HL-60 (cell line): ENCODE results near the gene YBEY.

Experiments
- POLR2AphosphoS5 ChIP-seq: IDR thresholded peaks from 2 replicates; pipeline ENCODE4 v1.6.1; 2012; ENCODE audit warnings: low read depth
- TF ChIP-seq, protein P1 (sequence below): IDR thresholded peaks from one replicate; pipeline ENCODE4 v1.5.1; 2011; ENCODE audit warnings: low read length, control low read depth, inconsistent platforms; ENCODE audit not compliant: insufficient read depth
- TF ChIP-seq, protein P2 (sequence below): IDR thresholded peaks from 2 replicates; pipeline ENCODE4 v1.6.1; 2012; ENCODE audit warnings: low read depth; ENCODE audit not compliant: insufficient replicate concordance

DNA sequence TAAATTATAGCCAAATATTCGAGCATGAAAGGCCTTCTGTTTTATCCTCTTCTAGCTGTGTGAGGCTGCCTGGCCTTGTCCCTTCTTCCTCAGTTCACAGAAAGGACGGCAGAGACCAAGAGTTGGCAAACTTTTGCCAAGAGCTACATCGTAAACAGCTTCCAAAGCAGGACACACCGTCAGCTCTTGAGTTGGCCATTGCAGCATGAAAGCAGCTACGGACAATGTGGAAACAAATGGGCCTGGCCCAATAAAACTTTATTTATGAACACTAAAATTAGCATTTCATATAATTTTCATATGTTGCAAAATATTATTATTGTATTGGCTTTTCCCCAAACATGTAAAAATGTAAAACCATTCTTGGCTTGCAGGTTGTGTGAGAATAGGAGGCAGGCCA is 26.8 kb downstream of the YBEY start:
- TF ChIP-seq, protein P1, sequence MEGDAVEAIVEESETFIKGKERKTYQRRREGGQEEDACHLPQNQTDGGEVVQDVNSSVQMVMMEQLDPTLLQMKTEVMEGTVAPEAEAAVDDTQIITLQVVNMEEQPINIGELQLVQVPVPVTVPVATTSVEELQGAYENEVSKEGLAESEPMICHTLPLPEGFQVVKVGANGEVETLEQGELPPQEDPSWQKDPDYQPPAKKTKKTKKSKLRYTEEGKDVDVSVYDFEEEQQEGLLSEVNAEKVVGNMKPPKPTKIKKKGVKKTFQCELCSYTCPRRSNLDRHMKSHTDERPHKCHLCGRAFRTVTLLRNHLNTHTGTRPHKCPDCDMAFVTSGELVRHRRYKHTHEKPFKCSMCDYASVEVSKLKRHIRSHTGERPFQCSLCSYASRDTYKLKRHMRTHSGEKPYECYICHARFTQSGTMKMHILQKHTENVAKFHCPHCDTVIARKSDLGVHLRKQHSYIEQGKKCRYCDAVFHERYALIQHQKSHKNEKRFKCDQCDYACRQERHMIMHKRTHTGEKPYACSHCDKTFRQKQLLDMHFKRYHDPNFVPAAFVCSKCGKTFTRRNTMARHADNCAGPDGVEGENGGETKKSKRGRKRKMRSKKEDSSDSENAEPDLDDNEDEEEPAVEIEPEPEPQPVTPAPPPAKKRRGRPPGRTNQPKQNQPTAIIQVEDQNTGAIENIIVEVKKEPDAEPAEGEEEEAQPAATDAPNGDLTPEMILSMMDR = no peak
- TF ChIP-seq, protein P2, sequence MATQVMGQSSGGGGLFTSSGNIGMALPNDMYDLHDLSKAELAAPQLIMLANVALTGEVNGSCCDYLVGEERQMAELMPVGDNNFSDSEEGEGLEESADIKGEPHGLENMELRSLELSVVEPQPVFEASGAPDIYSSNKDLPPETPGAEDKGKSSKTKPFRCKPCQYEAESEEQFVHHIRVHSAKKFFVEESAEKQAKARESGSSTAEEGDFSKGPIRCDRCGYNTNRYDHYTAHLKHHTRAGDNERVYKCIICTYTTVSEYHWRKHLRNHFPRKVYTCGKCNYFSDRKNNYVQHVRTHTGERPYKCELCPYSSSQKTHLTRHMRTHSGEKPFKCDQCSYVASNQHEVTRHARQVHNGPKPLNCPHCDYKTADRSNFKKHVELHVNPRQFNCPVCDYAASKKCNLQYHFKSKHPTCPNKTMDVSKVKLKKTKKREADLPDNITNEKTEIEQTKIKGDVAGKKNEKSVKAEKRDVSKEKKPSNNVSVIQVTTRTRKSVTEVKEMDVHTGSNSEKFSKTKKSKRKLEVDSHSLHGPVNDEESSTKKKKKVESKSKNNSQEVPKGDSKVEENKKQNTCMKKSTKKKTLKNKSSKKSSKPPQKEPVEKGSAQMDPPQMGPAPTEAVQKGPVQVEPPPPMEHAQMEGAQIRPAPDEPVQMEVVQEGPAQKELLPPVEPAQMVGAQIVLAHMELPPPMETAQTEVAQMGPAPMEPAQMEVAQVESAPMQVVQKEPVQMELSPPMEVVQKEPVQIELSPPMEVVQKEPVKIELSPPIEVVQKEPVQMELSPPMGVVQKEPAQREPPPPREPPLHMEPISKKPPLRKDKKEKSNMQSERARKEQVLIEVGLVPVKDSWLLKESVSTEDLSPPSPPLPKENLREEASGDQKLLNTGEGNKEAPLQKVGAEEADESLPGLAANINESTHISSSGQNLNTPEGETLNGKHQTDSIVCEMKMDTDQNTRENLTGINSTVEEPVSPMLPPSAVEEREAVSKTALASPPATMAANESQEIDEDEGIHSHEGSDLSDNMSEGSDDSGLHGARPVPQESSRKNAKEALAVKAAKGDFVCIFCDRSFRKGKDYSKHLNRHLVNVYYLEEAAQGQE = no peak
- no peak for TF ChIP-seq POLR2AphosphoS5
